Measurements from ENCODE around the gene CHMP1B. TPM values are rescaled to one million over a fixed set of nuclear protein-coding genes. Genes with fewer than 3 reads are reported as not detected.

CHMP1B gene
- total RNA-seq = 43.9 TPM
- long read RNA-seq, transcript CHMP1B-201 (1 exons, 3,054 nt) = major isoform, 57 of 58 reads
- long read RNA-seq, partial matches to known transcripts = 0 of 58 reads
- long read RNA-seq, other reads (novel, unspliced or antisense) = 1 of 58 reads

- peak; percentile 99 for DNase-seq (ENCODE audit: low spot score)
These were observed at the start of gene CHMP1B for GRCh38 chr18:11851146-11851805. Gene CHMP1B, plus strand, starts transcription at chr18:11851413. Its CDS starts 99 bp downstream, at chr18:11851512.

GRCh38 chr18:11801573-11801972, 49.6 kb upstream of the CHMP1B start:
- no peak for DNase-seq (ENCODE audit: low spot score)

- DNase-seq (ENCODE audit: low spot score) = no peak
These were observed 49.1 kb upstream of the CHMP1B start for GRCh38 chr18:11802158-11802557.

- DNase-seq (ENCODE audit: low spot score) = no peak
These were observed 48.6 kb upstream of the CHMP1B start for GRCh38 chr18:11802586-11802985.

GRCh38 chr18:11807233-11807632, 44.0 kb upstream of the CHMP1B start:
- DNase-seq (ENCODE audit: low spot score) = no peak

GRCh38 chr18:11808001-11808855, 43.0 kb upstream of the CHMP1B start:
- no peak for DNase-seq (ENCODE audit: low spot score)

GRCh38 chr18:11809895-11810294, 41.3 kb upstream of the CHMP1B start:
- no peak for DNase-seq (ENCODE audit: low spot score)

GRCh38 chr18:11810379-11810778, 40.8 kb upstream of the CHMP1B start:
- no peak for DNase-seq (ENCODE audit: low spot score)

- no peak for DNase-seq (ENCODE audit: low spot score)
These were observed 40.2 kb upstream of the CHMP1B start for GRCh38 chr18:11811009-11811408.

GRCh38 chr18:11817229-11817628, 34.0 kb upstream of the CHMP1B start:
- DNase-seq (ENCODE audit: low spot score) = no peak

- DNase-seq (ENCODE audit: low spot score) = no peak
These were observed 32.6 kb upstream of the CHMP1B start for GRCh38 chr18:11818486-11819203.

GRCh38 chr18:11819938-11820337, 31.3 kb upstream of the CHMP1B start:
- DNase-seq (ENCODE audit: low spot score) = no peak

- DNase-seq (ENCODE audit: low spot score) = no peak
These were observed 30.5 kb upstream of the CHMP1B start for GRCh38 chr18:11820697-11821096.

- no peak for DNase-seq (ENCODE audit: low spot score)
These were observed 30.0 kb upstream of the CHMP1B start for GRCh38 chr18:11821208-11821607.

GRCh38 chr18:11821643-11822237, 29.5 kb upstream of the CHMP1B start:
- DNase-seq (ENCODE audit: low spot score) = no peak

GRCh38 chr18:11823545-11823944, 27.7 kb upstream of the CHMP1B start:
- no peak for DNase-seq (ENCODE audit: low spot score)

GRCh38 chr18:11826836-11827235, 24.4 kb upstream of the CHMP1B start:
- DNase-seq (ENCODE audit: low spot score) = no peak

GRCh38 chr18:11828786-11829432, 22.3 kb upstream of the CHMP1B start:
- no peak for DNase-seq (ENCODE audit: low spot score)

GRCh38 chr18:11830585-11830984, 20.6 kb upstream of the CHMP1B start:
- DNase-seq (ENCODE audit: low spot score) = no peak

GRCh38 chr18:11831921-11832320, 19.3 kb upstream of the CHMP1B start:
- DNase-seq (ENCODE audit: low spot score) = no peak

- DNase-seq (ENCODE audit: low spot score) = no peak
These were observed 16.4 kb upstream of the CHMP1B start for GRCh38 chr18:11834772-11835171.
